SK-N-SH (cell line): ENCODE measurements around the gene BNC2. TPM values are rescaled to one million over a fixed set of nuclear protein-coding genes. Genes with fewer than 3 reads are reported as not detected.

Source experiments
- CTCF ChIA-PET: fragments of 300-600, 350-600 bp; formaldehyde crosslinking; extraction: SDS; loops from one replicate; lab custom pipeline; 2021; lab: Yijun Ruan, JAX
- POLR2A ChIA-PET: fragments of 350-600 bp; sonication (Branson Sonifier 250); formaldehyde crosslinking; extraction: SDS; loops from one replicate; lab custom pipeline; 2020; ENCODE audit warnings: antibody characterized with exemption, inconsistent platforms; lab: Yijun Ruan, JAX
- DNase-seq: peaks from one replicate; pipeline ENCODE4 v3.0.0; 2012
- H2AFZ ChIP-seq: fragments of 200-600 bp; sonication (generic); 2 replicates; pipeline ENCODE4 v1.8.1; 2016; ENCODE audit warnings: antibody characterized with exemption, mild to moderate bottlenecking, low read depth
- H3F3A ChIP-seq: fragments of 200-600 bp; sonication (generic); replicated peaks from 2 replicates; pipeline ENCODE3; 2016; ENCODE audit warnings: antibody characterized with exemption, mild to moderate bottlenecking; ENCODE audit not compliant: insufficient read depth
- H3K27ac ChIP-seq, 2 experiments: fragments of 200-500 bp in 1 of 2; fragments of 200-600 bp in 1 of 2; sonication (Bioruptor generic) in 1 of 2; sonication (generic), shearing (Covaris generic) in 1 of 2; 2 replicates each; pipeline versions ENCODE4 v1.5.1 to v1.6.1; 2014 to 2016; ENCODE audit warnings: low read depth in 2 of 2, inconsistent platforms in 1 of 2, low read length in 1 of 2, mild to moderate bottlenecking in 1 of 2, mixed read lengths in 1 of 2
- H3K27me3 ChIP-seq: fragments of 200-600 bp; sonication (generic), shearing (Covaris generic); 2 replicates; pipeline ENCODE4 v1.6.1; 2016; ENCODE audit warnings: mixed run types; ENCODE audit not compliant: insufficient read depth
- H3K36me3 ChIP-seq, 2 experiments: fragments of 200-500 bp in 1 of 2; fragments of 200-600 bp in 1 of 2; sonication (Bioruptor generic) in 1 of 2; sonication (generic) in 1 of 2; replicated peaks in 1 of 2; 2 replicates each; pipeline versions ENCODE3 to v1.5.1; 2014 to 2016; ENCODE audit warnings: low read length in 1 of 2, mild to moderate bottlenecking in 1 of 2; ENCODE audit not compliant: insufficient read depth in 2 of 2, control insufficient read depth in 1 of 2
- H3K4me1 ChIP-seq, 2 experiments: fragments of 200-500 bp in 1 of 2; fragments of 200-600 bp in 1 of 2; sonication (Bioruptor generic) in 1 of 2; sonication (generic), shearing (Covaris generic) in 1 of 2; 2 replicates each; pipeline versions ENCODE4 v1.5.1 to v1.6.1; 2014 to 2016; ENCODE audit warnings: low read depth in 1 of 2, low read length in 1 of 2, mixed run types in 1 of 2; ENCODE audit not compliant: insufficient read depth in 2 of 2, control insufficient read depth in 1 of 2
- H3K4me2 ChIP-seq: fragments of 200-600 bp; sonication (generic), shearing (Covaris generic); 2 replicates; pipeline ENCODE4 v1.6.1; 2017; ENCODE audit warnings: mixed run types
- H3K4me3 ChIP-seq, 2 experiments: fragments of 200-500 bp in 1 of 2; fragments of 200-600 bp in 1 of 2; sonication (Bioruptor generic) in 1 of 2; sonication (generic), shearing (Covaris generic) in 1 of 2; 2 replicates each; pipeline versions ENCODE4 v1.5.1 to v1.8.1; 2014 to 2016; ENCODE audit warnings: low read depth in 2 of 2, inconsistent platforms in 1 of 2, low read length in 1 of 2, mild to moderate bottlenecking in 1 of 2, mixed read lengths in 1 of 2, moderate library complexity in 1 of 2
- H3K79me2 ChIP-seq: fragments of 200-600 bp; sonication (generic); 2 replicates; pipeline ENCODE4 v1.8.1; 2017; ENCODE audit warnings: mild to moderate bottlenecking; ENCODE audit not compliant: insufficient read depth
- H3K9ac ChIP-seq: fragments of 200-600 bp; sonication (generic); 2 replicates; pipeline ENCODE4 v1.6.1; 2017; ENCODE audit warnings: mixed run types
- H3K9me2 ChIP-seq: fragments of 200-600 bp; sonication (generic); 2 replicates; pipeline ENCODE4 v1.6.1; 2017; ENCODE audit warnings: mixed run types
- H3K9me3 ChIP-seq: fragments of 200-600 bp; sonication (generic); 2 replicates; pipeline ENCODE4 v1.6.1; 2017; ENCODE audit warnings: mixed run types, mild to moderate bottlenecking, moderate library complexity
- H4K20me1 ChIP-seq: fragments of 200-600 bp; sonication (generic); 2 replicates; pipeline ENCODE4 v1.6.1; 2017; ENCODE audit warnings: mild to moderate bottlenecking, mixed run types; ENCODE audit not compliant: insufficient read depth
- CHD2 ChIP-seq: fragments of 150-350 bp; IDR thresholded peaks from 2 replicates; pipeline ENCODE4 v1.6.1; 2018; ENCODE audit warnings: low read length; ENCODE audit not compliant: partially characterized antibody
- CTCF ChIP-seq: fragments of 200-600 bp; sonication (generic); IDR thresholded peaks from 2 replicates; pipeline ENCODE4 v1.6.1; 2017; ENCODE audit warnings: antibody characterized with exemption, mild to moderate bottlenecking, moderate library complexity
- EZH2phosphoT487 ChIP-seq: fragments of 200-600 bp; sonication (generic); IDR thresholded peaks from 2 replicates; pipeline ENCODE4 v1.6.1; 2017; ENCODE audit warnings: low read depth, mixed run types, mild to moderate bottlenecking, antibody characterized with exemption, moderate library complexity, borderline replicate concordance
- FOXM1 ChIP-seq: IDR thresholded peaks from 2 replicates; pipeline ENCODE4 v1.4.0; 2012; ENCODE audit warnings: low read depth, mild to moderate bottlenecking
- IRF3 ChIP-seq: fragments of 150-350 bp; IDR thresholded peaks from 2 replicates; pipeline ENCODE4 v1.6.1; 2016; ENCODE audit warnings: mild to moderate bottlenecking, low read depth, low read length
- JUND ChIP-seq: IDR thresholded peaks from 2 replicates; pipeline ENCODE4 v1.4.0; 2012
- NFIC ChIP-seq: IDR thresholded peaks from 2 replicates; pipeline ENCODE4 v1.4.0; 2012; ENCODE audit warnings: borderline replicate concordance
- NRF1 ChIP-seq: IDR thresholded peaks from 2 replicates; pipeline ENCODE4 v1.6.1; 2012; ENCODE audit warnings: low read depth, mild to moderate bottlenecking, low read length
- PBX3 ChIP-seq: IDR thresholded peaks from 2 replicates; pipeline ENCODE4; 2012
- RCOR1 ChIP-seq: fragments of 150-350 bp; IDR thresholded peaks from 2 replicates; pipeline ENCODE4 v1.6.1; 2017; ENCODE audit warnings: antibody characterized with exemption, low read length
- RFX5 ChIP-seq: IDR thresholded peaks from 2 replicates; pipeline ENCODE4 v1.6.1; 2012; ENCODE audit warnings: mild to moderate bottlenecking, improper control_type of control experiment, low read length
- RXRA ChIP-seq: IDR thresholded peaks from 2 replicates; pipeline ENCODE4 v1.4.0; 2012; ENCODE audit warnings: low read depth, mild to moderate bottlenecking, borderline replicate concordance
- SIN3A ChIP-seq: IDR thresholded peaks from 2 replicates; pipeline ENCODE4 v1.6.1; 2012; ENCODE audit warnings: low read depth, mild to moderate bottlenecking, low read length, moderate library complexity, borderline replicate concordance
- SMC3 ChIP-seq: IDR thresholded peaks from 2 replicates; pipeline ENCODE4 v1.6.1; 2012; ENCODE audit warnings: low read depth, low read length, improper control_type of control experiment
- USF1 ChIP-seq: IDR thresholded peaks from 2 replicates; pipeline ENCODE4 v1.4.0; 2012; ENCODE audit warnings: low read depth, borderline replicate concordance
- YY1 ChIP-seq: IDR thresholded peaks from 2 replicates; pipeline ENCODE4 v1.4.0; 2012; ENCODE audit warnings: low read depth, mild to moderate bottlenecking
- ZBTB33 ChIP-seq: IDR thresholded peaks from 2 replicates; pipeline ENCODE4 v1.4.0; 2012; ENCODE audit warnings: low read depth, borderline replicate concordance
- WGBS: methylation state at CpG from one replicate; pipeline ENCODE4 v1.1.6; 2017; ENCODE audit warnings: low lambda C conversion rate; 5-methylcytosine and 5-hydroxymethylcytosine counted together
- polyA plus RNA-seq, 3 experiments: library from polyadenylated mRNA; depleted of rRNA; stranded (reverse); fragments of >200 nt; gene quantifications; 2 replicates each; pipeline ENCODE4 v1.2.3, GENCODE V29; 2012

BNC2 gene
- polyA plus RNA-seq, 1 of the 3 experiments (the other 2 are of a cell fraction), result 8.8 TPM

GRCh38 chr9:16753256-16753655 is 117.2 kb downstream of the BNC2 start (continued):
- no peak for TF ChIP-seq IRF3
- no peak for TF ChIP-seq RCOR1
- TF ChIP-seq USF1, result no peak
- TF ChIP-seq NRF1, result no peak
- TF ChIP-seq PBX3, result no peak
- TF ChIP-seq CTCF, result no peak
- no peak for TF ChIP-seq CHD2
- TF ChIP-seq, all 33 proteins: peak for 0

- Histone ChIP-seq H3K9me2 (no peaks in the 10 kb centered on the region), H3K36me3 (no peaks in the 10 kb centered on the region), H4K20me1 (no peaks in the 10 kb centered on the region), H3K79me2 (peaks cover 6% of the 10 kb centered on the region; the same call in 1 of the 2 replicates), H3K27me3 (no peaks in the 10 kb centered on the region), H3K9ac (no peak overlapping the region), H3K4me2 (no peak overlapping the region), H3K4me1 (no peaks in the 10 kb centered on the region), H3K4me3 (no peak overlapping the region), H3K9me3 (no peaks in the 10 kb centered on the region), H3K27ac (no peak overlapping the region), H2AFZ (no peak overlapping the region), H3F3A (no peaks in the 10 kb centered on the region)
- DNase-seq, result no peak
- TF ChIP-seq CTCF (no peak), CHD2 (no peak), NFIC (no peak), FOXM1 (no peak), ZBTB33 (no peak), SMC3 (no peak), RXRA (no peak), RCOR1 (no peak), JUND (no peak), SIN3A (no peak), EZH2phosphoT487 (no peak), NRF1 (no peak), YY1 (no peak), RFX5 (no peak)
- ChIA-PET POLR2A (no interaction called here), CTCF (interaction anchor here (0.8 kb wide), 1 partner anchor 19 kb away, joined by 3 read pairs; no protein-coding TSS in a partner anchor)
- WGBS, result 94% methylated on average over 2 of the region's 2 CpGs
Observed at GRCh38 chr9:16752601-16753000, 117.9 kb downstream of the BNC2 start.
